NCI-H524 (cell line): Measurements from ENCODE around the gene KANSL2.
A peak's percentile ranks its signal among the peaks of the same experiment; 100 is the strongest.
"Not testable (repeated sequence)": the region's sequence is repeated elsewhere in the genome, so short reads cannot be mapped to it uniquely, and the experiment has no call there.

Source experiments
- DNase-seq, 2 experiments: peaks; one replicate each; lab custom pipeline; 2025; lab: John Stamatoyannopoulos, UW

KANSL2 gene, protein sequence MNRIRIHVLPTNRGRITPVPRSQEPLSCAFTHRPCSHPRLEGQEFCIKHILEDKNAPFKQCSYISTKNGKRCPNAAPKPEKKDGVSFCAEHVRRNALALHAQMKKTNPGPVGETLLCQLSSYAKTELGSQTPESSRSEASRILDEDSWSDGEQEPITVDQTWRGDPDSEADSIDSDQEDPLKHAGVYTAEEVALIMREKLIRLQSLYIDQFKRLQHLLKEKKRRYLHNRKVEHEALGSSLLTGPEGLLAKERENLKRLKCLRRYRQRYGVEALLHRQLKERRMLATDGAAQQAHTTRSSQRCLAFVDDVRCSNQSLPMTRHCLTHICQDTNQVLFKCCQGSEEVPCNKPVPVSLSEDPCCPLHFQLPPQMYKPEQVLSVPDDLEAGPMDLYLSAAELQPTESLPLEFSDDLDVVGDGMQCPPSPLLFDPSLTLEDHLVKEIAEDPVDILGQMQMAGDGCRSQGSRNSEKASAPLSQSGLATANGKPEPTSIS

DNA sequence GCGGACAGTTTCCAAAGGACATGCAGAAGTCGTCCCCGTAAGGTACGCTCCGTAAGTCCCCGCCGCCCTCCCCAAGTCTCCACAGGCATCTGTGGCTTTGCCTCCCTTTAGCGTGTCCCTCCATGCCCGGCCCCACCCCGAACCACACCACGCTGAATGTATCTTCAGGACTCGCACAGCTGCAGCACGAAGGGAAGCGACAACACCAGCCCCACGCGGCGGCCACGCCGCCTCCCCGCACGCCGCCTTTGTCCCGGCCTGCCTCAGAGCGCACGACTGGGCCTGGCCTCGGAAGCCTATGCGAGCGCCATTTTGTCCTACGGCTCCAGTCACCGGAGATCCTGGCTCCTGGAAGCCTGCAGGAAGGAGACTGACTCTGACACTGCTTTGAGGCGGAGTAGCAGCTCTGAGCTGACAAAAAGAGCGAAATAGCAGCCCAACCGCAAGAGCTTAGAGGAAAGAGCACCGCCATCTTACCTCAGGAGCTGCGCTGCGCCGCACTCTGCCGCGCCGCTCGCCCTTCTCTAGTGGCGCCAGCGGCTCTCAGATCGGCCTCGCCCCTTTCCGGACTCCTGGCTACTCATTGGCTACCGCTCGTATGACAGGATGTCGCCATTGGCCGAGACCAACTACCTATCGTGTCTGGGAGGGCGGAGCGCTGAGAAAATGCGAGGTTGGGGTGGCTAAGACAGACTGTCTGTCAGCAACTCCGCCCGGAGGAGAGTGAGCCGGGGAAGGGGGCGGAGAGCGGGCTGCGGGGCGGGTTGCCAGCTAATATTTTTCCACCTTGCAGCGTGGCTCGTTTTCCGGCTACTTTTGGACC is at the start of gene KANSL2:
Gene KANSL2 (minus strand): TSS at position 529 of the 823 bp plus-strand sequence. CDS start 606 bp downstream, outside the sequence.
- peak; percentile 95 to 98 for DNase-seq

GRCh38 chr12:48728807-48729206 is 46.8 kb upstream of the KANSL2 start:
- no peak for DNase-seq

GRCh38 chr12:48720737-48721136 is 38.7 kb upstream of the KANSL2 start:
- not testable (repeated sequence) for DNase-seq

- DNase-seq = not testable (repeated sequence)
Observed at GRCh38 chr12:48720171-48720570, 38.1 kb upstream of the KANSL2 start.

DNA sequence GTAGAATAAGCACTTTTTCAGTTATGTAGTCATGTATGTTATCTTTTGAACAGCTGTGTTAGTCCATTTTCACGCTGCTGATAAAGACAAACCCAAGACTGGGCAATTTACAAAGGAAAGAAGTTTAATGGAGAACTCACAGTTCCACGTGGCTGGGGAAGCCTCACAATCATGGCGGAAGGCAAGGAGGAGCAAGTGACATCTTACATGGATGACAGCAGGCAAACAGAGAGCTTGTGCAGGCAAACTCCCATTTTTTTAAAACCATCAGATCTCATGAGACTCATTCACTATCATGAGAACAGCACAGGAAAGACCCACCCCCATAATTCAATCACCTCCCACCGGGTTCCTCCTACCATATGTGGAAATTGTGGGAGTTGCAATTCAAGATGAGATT is 37.0 kb upstream of the KANSL2 start:
- DNase-seq = not testable (repeated sequence)

DNA sequence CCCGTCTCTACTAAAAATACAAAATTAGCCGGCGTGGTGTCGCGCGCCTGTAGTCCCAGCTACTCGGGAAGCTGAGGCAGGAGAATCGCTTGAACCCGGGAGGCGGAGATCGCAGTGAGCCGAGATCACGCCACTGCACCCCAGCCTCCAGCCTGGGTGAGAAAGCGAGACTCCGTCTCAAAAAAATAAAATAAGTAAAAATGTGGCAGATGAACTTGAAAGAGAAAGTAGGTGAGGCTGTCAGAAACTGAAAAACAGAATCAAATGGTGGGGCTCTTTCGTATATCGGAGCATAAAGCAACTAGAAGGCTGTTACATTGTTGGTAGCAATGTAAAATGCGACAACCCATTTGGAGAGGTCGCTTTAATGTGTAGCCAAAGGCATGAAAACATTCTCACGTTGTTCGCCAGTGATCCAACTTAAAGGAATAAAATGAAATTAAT is 35.2 kb upstream of the KANSL2 start:
- DNase-seq = no peak

DNA sequence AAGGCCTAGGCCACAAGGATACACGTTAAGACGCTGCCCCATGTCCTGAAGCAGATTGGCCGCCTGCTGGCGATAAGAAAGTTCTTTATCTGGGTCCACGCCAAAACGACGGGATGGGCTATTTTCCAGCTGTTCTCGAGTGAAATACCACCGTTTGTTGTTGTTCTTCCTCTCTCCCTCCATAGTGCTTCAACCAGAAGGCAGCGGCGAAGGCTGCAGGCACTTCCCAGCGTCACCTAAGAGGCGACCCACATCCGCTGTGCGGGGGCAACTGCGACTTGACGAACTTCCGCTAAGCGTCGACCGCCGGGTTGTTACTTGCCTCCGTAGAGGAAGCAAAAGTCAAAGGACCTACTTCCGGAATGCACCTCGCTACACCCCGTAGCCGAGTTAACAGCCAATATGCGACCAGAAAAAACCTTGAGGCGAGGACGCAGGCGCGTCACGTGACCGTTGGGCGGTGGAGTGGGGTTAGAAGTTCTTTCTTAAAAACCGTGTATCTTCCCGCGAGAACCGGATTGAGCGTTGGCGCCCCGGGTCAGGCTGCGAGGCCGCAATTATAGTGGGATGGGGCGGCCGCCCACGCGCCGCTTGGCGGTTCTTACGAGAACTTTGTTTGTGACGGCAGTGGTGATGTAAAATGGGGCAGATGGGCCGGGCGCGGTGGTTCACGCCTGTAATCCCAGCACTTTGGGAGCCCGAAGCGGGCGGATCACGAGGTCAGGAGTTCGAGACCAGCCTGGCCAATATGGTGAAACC is 34.6 kb upstream of the KANSL2 start, which contains the start of gene CCNT1:
Gene CCNT1 (minus strand): TSS at position 215 of the 759 bp plus-strand sequence. CDS start 32 bp downstream, at position 183.
- DNase-seq = peak; percentile 99

DNA sequence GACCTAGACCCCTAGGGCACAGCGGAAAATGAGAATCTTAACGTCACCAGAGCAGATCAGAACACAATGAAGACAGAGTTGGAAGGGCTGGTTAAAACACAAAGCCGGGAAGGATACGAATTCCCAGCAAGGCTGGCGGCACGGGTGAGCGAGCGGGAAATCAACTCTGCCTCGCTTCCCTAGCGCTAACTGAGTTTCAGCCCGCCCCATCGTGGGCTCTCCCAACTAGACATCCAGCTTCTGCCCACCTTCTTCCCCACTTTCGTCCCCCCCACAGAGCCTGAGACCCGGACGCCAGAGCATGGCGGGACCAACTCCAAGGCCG is 34.1 kb upstream of the KANSL2 start:
- DNase-seq = no peak

GRCh38 chr12:48712209-48712608 is 30.2 kb upstream of the KANSL2 start:
- DNase-seq = no peak

DNA sequence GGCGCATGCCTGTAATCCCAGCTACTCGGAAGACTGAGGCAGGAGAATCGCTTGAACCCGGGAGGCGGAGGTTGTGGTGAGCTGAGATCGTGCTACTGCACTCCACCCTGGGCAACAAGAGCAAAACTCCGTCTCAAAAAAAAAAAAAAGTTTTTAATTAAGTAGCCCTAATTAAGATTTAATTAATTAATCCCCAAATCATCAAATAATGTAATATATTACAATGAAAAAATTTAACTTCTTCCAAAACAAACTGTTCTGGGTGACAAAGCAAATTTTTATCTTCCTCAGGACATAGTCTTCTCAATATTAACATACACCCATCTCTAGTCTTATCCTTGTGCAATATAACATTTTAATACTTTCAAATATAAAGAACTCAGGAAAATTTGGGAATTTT is 16.8 kb upstream of the KANSL2 start:
- DNase-seq = not testable (repeated sequence)

- DNase-seq = no peak
Observed at GRCh38 chr12:48696626-48697025, 14.6 kb upstream of the KANSL2 start.

GRCh38 chr12:48695859-48696258 is 13.8 kb upstream of the KANSL2 start:
- no peak for DNase-seq

DNA sequence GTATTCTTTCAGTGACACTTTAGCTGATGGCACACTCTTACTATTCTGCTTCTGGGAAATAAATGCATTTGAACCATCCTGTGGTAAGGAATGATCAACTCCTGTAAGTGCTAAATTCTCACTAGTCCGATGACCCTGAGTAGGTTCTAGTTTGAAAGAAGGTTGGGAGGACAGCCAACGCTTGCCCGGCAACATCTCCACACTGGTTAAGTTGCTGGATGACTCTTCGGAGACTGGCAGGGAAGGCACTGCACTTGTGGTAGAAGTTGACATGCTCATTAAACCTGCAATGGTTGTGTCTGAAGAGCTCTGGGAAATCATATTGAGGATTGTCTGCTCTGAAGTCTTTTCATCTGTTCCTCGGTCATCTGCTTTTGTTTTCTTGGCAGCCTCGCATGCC is 12.0 kb upstream of the KANSL2 start:
- DNase-seq = no peak

GRCh38 chr12:48693572-48693971 is 11.5 kb upstream of the KANSL2 start:
- no peak for DNase-seq

DNA sequence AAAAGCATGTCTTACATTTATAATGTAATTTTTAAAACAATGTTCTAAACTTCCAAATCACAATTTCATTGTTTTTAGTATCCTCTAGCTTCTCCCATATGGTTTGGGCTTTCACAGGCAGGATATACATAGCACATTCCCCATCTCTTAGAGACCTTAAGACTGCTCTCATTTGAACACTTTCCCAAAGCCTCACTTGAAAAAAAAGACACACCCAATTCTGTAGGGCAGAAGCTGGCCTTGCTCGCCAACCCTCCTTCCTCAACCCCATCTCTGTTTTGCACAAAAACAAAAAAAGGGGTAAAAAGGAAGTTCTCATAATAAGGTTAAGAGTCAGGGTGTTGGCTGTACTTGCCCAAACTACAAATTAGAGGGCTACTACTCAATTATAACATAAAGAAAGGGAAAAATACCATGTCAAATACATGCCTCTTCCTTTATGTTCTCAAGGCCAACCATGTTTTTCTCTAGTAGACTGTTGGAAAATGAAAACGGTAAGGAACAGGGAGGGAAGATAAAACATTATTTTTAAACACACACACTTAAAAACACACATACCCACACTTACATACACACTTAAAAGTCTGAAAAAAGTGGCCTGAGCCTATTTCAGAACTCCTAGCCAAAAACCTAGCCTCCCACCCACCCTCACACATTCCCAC is 9.9 kb upstream of the KANSL2 start:
- DNase-seq = no peak

DNA sequence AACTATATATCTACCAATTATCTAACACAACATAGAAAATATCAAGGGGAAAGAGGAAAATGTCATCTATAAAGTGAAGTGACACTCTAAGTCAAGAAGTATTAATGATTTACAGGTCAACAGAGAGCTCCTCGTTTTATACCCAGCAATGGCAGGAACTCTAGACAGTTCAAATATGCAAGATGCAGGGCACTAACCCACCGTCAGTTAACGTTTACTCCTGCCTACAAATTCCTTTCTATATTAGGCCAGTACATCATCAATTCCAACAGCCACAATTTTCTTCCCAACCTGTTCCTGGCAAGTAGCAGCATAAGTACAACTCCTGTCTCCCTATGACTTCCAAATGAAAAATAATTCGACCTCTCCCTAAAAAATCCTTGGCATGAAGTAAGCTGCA is 9.0 kb upstream of the KANSL2 start:
- DNase-seq = no peak

GRCh38 chr12:48690436-48690835 is 8.4 kb upstream of the KANSL2 start:
- DNase-seq = no peak

DNA sequence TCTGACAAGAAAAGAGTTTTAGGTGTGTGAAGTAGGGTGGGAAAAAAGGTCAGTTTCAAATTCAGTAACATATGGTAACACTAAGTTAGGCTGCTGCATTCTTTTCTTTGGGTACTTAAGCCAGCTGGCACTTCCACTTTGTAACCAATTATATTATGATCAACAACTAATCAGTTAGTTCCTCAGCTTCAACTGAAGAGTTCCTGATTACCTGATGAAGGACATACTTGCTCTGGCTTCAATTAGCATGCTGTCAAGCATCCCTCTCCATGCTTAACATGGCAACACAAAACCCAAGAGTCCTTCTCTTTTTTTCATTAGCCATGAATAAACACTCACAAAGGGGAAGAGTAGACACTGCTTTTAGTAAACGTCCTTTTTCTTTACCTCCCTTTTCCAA is 6.8 kb upstream of the KANSL2 start:
- DNase-seq = peak; percentile 58 to 84

DNA sequence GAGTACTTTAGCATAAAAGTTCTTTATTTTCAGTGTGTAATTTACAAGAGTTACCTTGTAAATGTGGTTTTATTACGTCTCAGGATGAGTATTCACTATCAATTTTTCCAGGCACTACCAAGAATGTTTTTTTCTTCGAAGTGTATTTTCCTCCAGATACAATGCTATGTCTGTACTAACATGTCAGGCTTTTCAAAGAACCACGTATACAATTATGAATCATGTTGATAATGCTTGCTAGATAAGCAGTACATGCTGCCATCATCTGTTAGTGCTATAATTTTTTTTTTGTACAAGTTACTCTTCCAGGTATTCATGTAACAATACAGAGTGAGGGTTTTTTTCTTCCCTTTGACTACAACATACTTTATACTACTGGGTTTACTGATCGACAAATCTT is 5.6 kb upstream of the KANSL2 start:
- DNase-seq = no peak

DNA sequence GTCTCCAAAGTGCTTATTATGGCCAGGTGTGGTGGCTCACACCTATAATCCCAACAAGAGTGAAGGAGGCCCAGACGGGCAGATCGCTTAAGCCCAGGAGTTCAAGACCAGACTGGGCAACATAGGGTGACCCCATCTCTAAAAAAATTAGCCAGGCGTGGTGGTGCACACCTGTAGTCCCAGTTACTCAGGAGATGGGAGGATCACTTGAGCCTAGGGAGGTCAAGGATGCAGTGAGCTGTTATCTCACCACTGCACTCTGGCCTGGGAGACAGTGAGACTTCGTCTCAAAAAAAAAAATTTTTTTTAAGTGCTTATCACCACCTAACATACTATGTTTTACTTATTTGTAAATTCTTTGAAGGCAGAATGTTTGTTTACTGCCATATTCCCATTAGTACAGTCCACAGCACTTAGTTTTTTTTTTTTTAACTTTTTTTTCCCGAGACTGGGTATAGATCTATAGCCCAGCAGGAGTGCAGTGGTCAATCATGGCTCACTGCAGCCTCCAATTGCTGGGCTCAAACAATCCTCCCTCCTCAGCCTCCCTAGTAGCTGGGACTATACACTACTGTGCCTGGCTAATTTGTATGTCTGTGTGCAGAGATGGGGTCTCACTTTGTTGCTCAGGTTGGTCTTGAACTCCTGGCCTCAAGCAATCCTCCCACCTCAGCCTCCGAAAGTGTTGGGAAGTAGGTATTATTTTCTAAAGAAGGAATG is 4.7 kb upstream of the KANSL2 start:
- DNase-seq = no peak

DNA sequence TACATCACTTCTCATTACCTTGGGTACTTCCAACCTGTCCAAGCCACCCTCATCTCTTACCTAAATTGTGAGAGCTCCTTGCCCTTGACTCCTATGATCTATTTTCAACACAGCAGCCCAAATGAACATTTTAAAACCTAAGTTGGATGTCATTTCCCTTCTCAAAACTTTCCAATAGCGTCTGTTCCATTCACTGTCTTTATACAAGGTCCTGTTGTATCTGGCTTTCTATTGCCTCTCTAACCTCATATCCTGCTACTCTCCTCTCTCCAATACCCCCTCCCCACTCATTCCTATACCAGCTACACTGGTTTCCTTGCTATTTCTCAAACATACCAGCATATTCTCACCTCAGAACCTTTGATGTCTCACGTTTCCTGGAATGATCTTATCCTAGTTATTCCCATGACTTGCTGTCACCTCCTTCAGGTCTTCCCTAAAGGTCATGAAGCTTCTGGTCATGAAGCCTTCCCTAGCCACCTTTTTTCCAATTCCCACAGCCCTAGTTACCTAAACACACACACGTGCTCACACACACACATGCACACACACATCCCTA is 4.1 kb upstream of the KANSL2 start:
- DNase-seq = no peak
